Nephron (organoid): ENCODE data around the gene SLC47A2.
A peak's percentile ranks its signal among the peaks of the same experiment; 100 is the strongest.

Experiments used
- H3K27ac Mint-ChIP-seq, 3 experiments: 2 replicates each; pipeline ENCODE4 v1.8.0; 2020; ENCODE audit warnings: mixed read lengths in 3 of 3, mild to moderate bottlenecking in 2 of 3, moderate library complexity in 1 of 3
- H3K27me3 Mint-ChIP-seq: 2 replicates; pipeline ENCODE4 v1.8.0; 2021; ENCODE audit warnings: low read depth, mild to moderate bottlenecking, moderate library complexity, mixed read lengths
- H3K36me3 Mint-ChIP-seq: 2 replicates; pipeline ENCODE4 v1.8.0; 2020; ENCODE audit warnings: low read depth, mixed read lengths
- H3K4me1 Mint-ChIP-seq: 2 replicates; pipeline ENCODE4 v1.8.0; 2020; ENCODE audit warnings: mixed read lengths
- H3K4me3 Mint-ChIP-seq, 3 experiments: 2 replicates each; pipeline ENCODE4 v1.8.0; 2020; ENCODE audit warnings: mild to moderate bottlenecking in 3 of 3, mixed read lengths in 3 of 3, moderate library complexity in 2 of 3
- H3K9me3 Mint-ChIP-seq: 2 replicates; pipeline ENCODE4 v1.8.0; 2020; ENCODE audit warnings: mixed read lengths
- CTCF ChIP-seq, 3 experiments: fragments of 200-600 bp; sonication (generic); IDR thresholded peaks; one replicate each; pipeline ENCODE4 v1.5.0; 2021; ENCODE audit warnings: antibody characterized with exemption in 3 of 3; ENCODE audit not compliant: unreplicated experiment in 3 of 3

Gene SLC47A2

DNA sequence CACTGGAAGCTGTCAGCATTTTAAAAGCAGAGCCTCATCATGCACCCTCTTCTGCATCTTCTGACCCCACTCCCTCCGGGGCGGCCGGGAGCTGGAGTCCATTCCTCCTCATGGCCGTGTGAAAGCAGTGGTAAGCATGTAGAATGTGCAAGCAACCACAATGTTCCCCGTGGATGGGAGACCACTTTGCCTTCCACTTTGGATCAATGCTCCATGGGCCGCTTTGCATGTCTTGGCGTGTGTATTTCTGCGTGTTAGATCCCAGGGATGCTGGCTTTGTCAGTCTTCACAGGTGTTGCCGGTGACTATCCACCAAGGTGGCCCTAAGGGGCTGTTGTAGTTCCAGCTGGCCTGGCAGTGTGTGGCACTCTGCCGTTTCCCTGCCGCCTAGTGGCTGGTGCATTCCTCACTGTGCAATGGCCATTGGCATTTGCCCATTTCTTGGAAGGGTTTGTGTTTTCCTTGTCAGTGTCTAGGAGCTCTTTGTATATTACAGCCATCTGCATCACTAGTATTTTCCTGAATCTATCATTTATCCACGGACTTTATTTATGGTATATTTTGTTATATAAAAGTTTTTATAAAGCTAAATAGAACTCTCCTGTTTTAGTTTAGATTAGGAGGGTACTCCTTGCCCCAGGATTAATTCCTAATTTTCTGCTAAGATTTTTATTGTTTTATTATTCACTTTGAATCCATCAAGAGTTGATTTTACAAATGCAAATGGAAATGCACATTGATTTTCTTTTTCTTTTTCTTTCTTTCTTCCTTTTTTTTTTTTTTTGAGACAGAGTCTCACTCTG, 37.5 kb upstream of the SLC47A2 start:
- no peak overlapping the region for H3K27ac Mint-ChIP-seq
- H3K36me3 Mint-ChIP-seq: no peaks in the 10 kb centered on the region
- TF ChIP-seq CTCF (IDR thresholded peaks at IDR 0.05; ENCODE audit: unreplicated experiment in 3 of 3): peak in 2 of 3 experiments; percentile 20 to 22
- H3K9me3 Mint-ChIP-seq: no peaks in the 10 kb centered on the region
- H3K4me3 Mint-ChIP-seq: no peak overlapping the region
- peaks cover 17% of the 10 kb centered on the region for H3K27me3 Mint-ChIP-seq
- peaks cover 5% of the 10 kb centered on the region for H3K4me1 Mint-ChIP-seq

DNA sequence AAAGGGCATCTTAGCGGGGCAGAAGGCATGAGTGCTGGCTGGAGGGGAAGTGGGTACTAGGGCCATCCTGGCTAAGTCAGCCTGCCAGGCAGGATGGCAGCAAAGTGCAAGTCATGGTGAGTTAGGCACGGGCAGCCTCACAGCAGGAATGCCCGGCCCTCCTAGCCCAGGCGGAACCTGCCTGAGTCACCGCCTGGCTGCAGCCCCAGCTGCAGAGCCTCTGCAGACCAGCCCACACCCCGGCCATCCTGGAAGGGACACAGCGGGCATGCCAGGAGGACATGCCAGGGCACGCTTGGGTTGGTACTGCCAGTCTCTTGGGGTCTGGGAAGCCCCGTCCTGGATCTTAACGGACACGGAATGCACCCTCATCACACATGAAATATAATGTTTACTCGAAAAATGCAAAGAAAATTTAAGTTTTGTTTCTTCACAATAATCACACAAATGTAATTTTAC, 36.7 kb upstream of the SLC47A2 start:
- Mint-ChIP-seq H3K36me3 (no peaks in the 10 kb centered on the region), H3K27me3 (peaks cover 19% of the 10 kb centered on the region), H3K27ac (no peak overlapping the region), H3K4me3 (no peak overlapping the region), H3K9me3 (no peaks in the 10 kb centered on the region), H3K4me1 (peaks cover 13% of the 10 kb centered on the region)
- TF ChIP-seq CTCF (IDR thresholded peaks at IDR 0.05; ENCODE audit: unreplicated experiment in 3 of 3): no peak

DNA sequence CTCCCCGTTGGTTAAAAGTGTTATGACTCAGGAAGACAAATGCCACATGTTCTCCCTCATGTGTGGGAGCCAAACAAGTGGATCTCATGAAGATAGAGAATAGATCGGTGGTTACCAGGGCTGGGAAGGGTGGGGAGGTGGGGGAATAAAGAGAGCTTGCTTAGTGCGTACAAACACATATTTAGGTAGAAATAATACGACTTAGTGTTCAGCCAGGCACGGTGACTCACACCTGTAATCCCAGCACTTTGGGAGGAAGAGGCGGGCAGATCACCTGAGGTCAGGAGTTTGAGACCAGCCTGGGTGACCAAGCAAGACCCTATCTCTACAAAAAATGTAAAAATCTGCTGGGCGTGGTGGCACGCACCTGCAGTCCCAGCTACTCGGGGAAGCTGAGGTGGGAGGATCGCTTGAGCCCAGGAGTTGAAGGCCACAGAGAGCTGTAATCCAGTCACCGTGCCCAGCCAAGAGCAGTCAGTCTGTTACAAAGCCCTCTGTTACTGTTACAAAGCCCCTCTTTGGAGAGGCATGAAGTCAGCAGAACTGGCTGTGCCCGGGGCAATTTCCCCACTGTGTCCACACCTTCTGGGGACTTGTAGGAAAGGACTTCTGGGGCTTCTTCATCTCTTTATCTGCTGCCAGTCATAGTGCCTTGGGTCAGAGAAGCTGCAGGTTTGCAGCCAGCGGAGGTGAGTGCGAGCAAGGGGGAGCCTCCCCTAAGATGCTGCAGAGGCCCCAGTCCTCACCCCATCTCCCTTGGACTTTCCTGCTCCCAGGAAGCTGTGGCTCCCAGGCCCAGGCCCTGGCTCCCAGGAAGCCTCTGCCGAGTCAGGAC, 36.0 kb upstream of the SLC47A2 start:
- Mint-ChIP-seq H3K27ac (no peak overlapping the region), H3K27me3 (peaks cover 22% of the 10 kb centered on the region), H3K9me3 (no peaks in the 10 kb centered on the region), H3K4me1 (peaks cover 16% of the 10 kb centered on the region), H3K36me3 (no peaks in the 10 kb centered on the region), H3K4me3 (no peak overlapping the region)
- TF ChIP-seq CTCF (IDR thresholded peaks at IDR 0.05; ENCODE audit: unreplicated experiment in 3 of 3): no peak

GRCh38 chr17:19750835-19751234, 34.5 kb upstream of the SLC47A2 start:
- Mint-ChIP-seq H3K4me1 (peaks cover 16% of the 10 kb centered on the region), H3K4me3 (no peak overlapping the region)

GRCh38 chr17:19750020-19750572, 33.7 kb upstream of the SLC47A2 start:
- Mint-ChIP-seq H3K27me3 (peaks cover 40% of the 10 kb centered on the region), H3K4me3 (no peak overlapping the region), H3K36me3 (no peaks in the 10 kb centered on the region), H3K9me3 (no peaks in the 10 kb centered on the region), H3K27ac (peak overlapping the region in 1 of 3 experiments; percentile 6), H3K4me1 (peaks cover 16% of the 10 kb centered on the region)
- no peak for TF ChIP-seq CTCF (IDR thresholded peaks at IDR 0.05; ENCODE audit: unreplicated experiment in 3 of 3)

More at GRCh38 chr17:19750835-19751234, 34.5 kb upstream of the SLC47A2 start:
- Mint-ChIP-seq H3K9me3 (no peaks in the 10 kb centered on the region), H3K36me3 (no peaks in the 10 kb centered on the region), H3K27ac (no peak overlapping the region), H3K27me3 (peaks cover 33% of the 10 kb centered on the region)
- TF ChIP-seq CTCF (IDR thresholded peaks at IDR 0.05; ENCODE audit: unreplicated experiment in 3 of 3): no peak
